Hepatocyte (in vitro differentiated cells): ENCODE measurements around the gene PAPPA2. TPM values are rescaled to one million over a fixed set of nuclear protein-coding genes. Genes with fewer than 3 reads are reported as not detected.

Experiments used
- DNase-seq: peaks from one replicate; pipeline ENCODE4 v3.0.0-alpha.2; 2016; ENCODE audit warnings: low spot score
- H2AFZ ChIP-seq: fragments of 200-600 bp; sonication (generic); 2 replicates; pipeline ENCODE4 v1.6.0; 2016; ENCODE audit warnings: antibody characterized with exemption, mild to moderate bottlenecking
- H3K27ac ChIP-seq: fragments of 200-600 bp; sonication (generic); 2 replicates; pipeline ENCODE4 v1.5.1; 2016; ENCODE audit warnings: mild to moderate bottlenecking
- H3K27me3 ChIP-seq: fragments of 200-600 bp; sonication (generic); 2 replicates; pipeline ENCODE4 v1.6.1; 2016
- H3K36me3 ChIP-seq: fragments of 200-600 bp; sonication (generic); replicated peaks from 2 replicates; pipeline ENCODE4 v1.5.1; 2016; ENCODE audit warnings: low read depth; ENCODE audit not compliant: insufficient read depth
- H3K4me1 ChIP-seq: fragments of 200-600 bp; sonication (generic); 2 replicates; pipeline ENCODE4 v1.5.1; 2016; ENCODE audit warnings: mild to moderate bottlenecking, moderate library complexity; ENCODE audit not compliant: insufficient read depth
- H3K4me2 ChIP-seq: fragments of 200-600 bp; sonication (generic); 2 replicates; pipeline ENCODE4 v1.6.0; 2016
- H3K4me3 ChIP-seq: fragments of 200-600 bp; sonication (generic); 2 replicates; pipeline ENCODE4 v1.5.1; 2016; ENCODE audit warnings: mild to moderate bottlenecking
- H3K79me2 ChIP-seq: fragments of 200-600 bp; sonication (generic); 2 replicates; pipeline ENCODE4 v1.6.0; 2017; ENCODE audit warnings: mild to moderate bottlenecking
- H3K9me2 ChIP-seq: fragments of 200-600 bp; sonication (generic); replicated peaks from 2 replicates; pipeline ENCODE4 v1.6.0; 2017; ENCODE audit warnings: mild to moderate bottlenecking; ENCODE audit not compliant: insufficient read depth
- H3K9me3 ChIP-seq: fragments of 200-600 bp; sonication (generic); 2 replicates; pipeline ENCODE4 v1.5.1; 2016; ENCODE audit warnings: low read depth, mild to moderate bottlenecking
- H4K20me1 ChIP-seq: fragments of 200-600 bp; sonication (generic); 2 replicates; pipeline ENCODE4 v1.6.0; 2016; ENCODE audit warnings: mild to moderate bottlenecking; ENCODE audit not compliant: insufficient read depth, poor library complexity, severe bottlenecking
- CTCF ChIP-seq: fragments of 200-600 bp; sonication (generic); IDR thresholded peaks from 2 replicates; pipeline ENCODE4 v1.5.1; 2016; ENCODE audit warnings: antibody characterized with exemption, mild to moderate bottlenecking; ENCODE audit not compliant: poor library complexity
- EZH2 ChIP-seq: fragments of 200-600 bp; sonication (generic); IDR thresholded peaks from 2 replicates; pipeline ENCODE4 v1.6.1; 2016; ENCODE audit warnings: antibody characterized with exemption, mild to moderate bottlenecking, borderline replicate concordance
- EZH2phosphoT487 ChIP-seq: fragments of 200-600 bp; sonication (generic); IDR thresholded peaks from one replicate; pipeline ENCODE4 v1.6.1; 2018; ENCODE audit warnings: antibody characterized with exemption, mild to moderate bottlenecking, low read depth, moderate library complexity; ENCODE audit not compliant: unreplicated experiment, severe bottlenecking
- WGBS: methylation state at CpG from one replicate; pipeline ENCODE4 v1.1.6; 2016; ENCODE audit warnings: low lambda C conversion rate; ENCODE audit errors: missing lambda C conversion rate; 5-methylcytosine and 5-hydroxymethylcytosine counted together
- polyA plus RNA-seq: library from polyadenylated mRNA; unstranded; fragments of >200 nt; fragmentation: Nextera tagmentation; extraction: Ambion mirVana; gene quantifications from 2 replicates; pipeline ENCODE4 v1.2.1, GENCODE V29; 2016
- total RNA-seq: library from RNA; depleted of rRNA; stranded (reverse); fragments of >200 nt; gene quantifications from 2 replicates; pipeline ENCODE4 v1.2.3, GENCODE V29; 2014

PAPPA2 gene
- total and polyA plus RNA-seq, 2 experiments from 2014 or later: 1.9 to 2.6 TPM

GRCh38 chr1:176603696-176604095, 140.7 kb downstream of the PAPPA2 start:
- peaks cover 9% of the 10 kb centered on the region for H3K4me1 ChIP-seq
- DNase-seq: no peak
- 86% methylated on average over 1 of the region's 1 CpG for WGBS
- H3K79me2 ChIP-seq: no peaks in the 10 kb centered on the region
- no peaks in the 10 kb centered on the region for H3K27me3 ChIP-seq
- TF ChIP-seq EZH2phosphoT487 (no peak), EZH2 (no peak), CTCF (no peak)
- H3K9me2 ChIP-seq: no peaks in the 10 kb centered on the region
- no peaks in the 10 kb centered on the region for H4K20me1 ChIP-seq
- no peaks in the 10 kb centered on the region for H3K36me3 ChIP-seq
- no peaks in the 10 kb centered on the region for H3K9me3 ChIP-seq
- H3K4me3 ChIP-seq: no peak overlapping the region
- H3K4me2 ChIP-seq: no peak overlapping the region
- no peak overlapping the region for H3K27ac ChIP-seq
- no peak overlapping the region for H2AFZ ChIP-seq

- peaks cover 9% of the 10 kb centered on the region for H3K4me1 ChIP-seq
- H3K36me3 ChIP-seq: no peaks in the 10 kb centered on the region
- H2AFZ ChIP-seq: no peak overlapping the region
- TF ChIP-seq EZH2phosphoT487 (no peak), CTCF (no peak), EZH2 (no peak)
- no peak overlapping the region for H3K4me3 ChIP-seq
- H3K9me2 ChIP-seq: no peaks in the 10 kb centered on the region
- H3K4me2 ChIP-seq: no peak overlapping the region
- H3K79me2 ChIP-seq: no peaks in the 10 kb centered on the region
- DNase-seq: no peak
- 41% methylated on average over 2 of the region's 2 CpGs for WGBS
- no peaks in the 10 kb centered on the region for H3K9me3 ChIP-seq
- no peaks in the 10 kb centered on the region for H3K27me3 ChIP-seq
- no peak overlapping the region for H3K27ac ChIP-seq
- H4K20me1 ChIP-seq: no peaks in the 10 kb centered on the region
These were observed 141.5 kb downstream of the PAPPA2 start for GRCh38 chr1:176604461-176604860.

- Histone ChIP-seq H3K9me2 (no peaks in the 10 kb centered on the region), H3K27ac (no peak overlapping the region), H3K4me2 (no peak overlapping the region), H3K4me1 (peaks cover 9% of the 10 kb centered on the region), H3K4me3 (no peak overlapping the region), H3K27me3 (no peaks in the 10 kb centered on the region), H3K9me3 (no peaks in the 10 kb centered on the region), H2AFZ (no peak overlapping the region), H3K79me2 (no peaks in the 10 kb centered on the region), H4K20me1 (no peaks in the 10 kb centered on the region), H3K36me3 (no peaks in the 10 kb centered on the region)
- DNase-seq: no peak
- no peak for TF ChIP-seq EZH2phosphoT487
- no peak for TF ChIP-seq CTCF
- TF ChIP-seq EZH2: no peak
- WGBS: 68% methylated on average over 1 of the region's 1 CpG
These were observed 142.2 kb downstream of the PAPPA2 start for GRCh38 chr1:176605176-176605575.
